Upper lobe of right lung (tissue), 1 donor: ENCODE results near the gene MAOA. TPM values are rescaled to one million over a fixed set of nuclear protein-coding genes. Genes with fewer than 3 reads are reported as not detected.

ENCODE experiments used
- ATAC-seq: fragments of 200-7000 bp; cut with Tn5 transposase; one replicate; pipeline ENCODE4 v1.9.1; 2020; ENCODE audit warnings: mild to moderate bottlenecking, moderate library complexity
- DNase-seq: peaks from one replicate; pipeline ENCODE4 v3.0.0-alpha.2; 2020
- H3K27ac ChIP-seq: fragments of 200-600 bp; one replicate; pipeline ENCODE4 v1.8.0; 2022
- H3K27me3 ChIP-seq: fragments of 200-600 bp; one replicate; pipeline ENCODE4 v1.8.0; 2022; ENCODE audit warnings: mild to moderate bottlenecking
- H3K36me3 ChIP-seq: fragments of 200-600 bp; one replicate; pipeline ENCODE4 v1.8.0; 2022
- H3K4me1 ChIP-seq: fragments of 200-600 bp; one replicate; pipeline ENCODE4 v1.8.0; 2022
- H3K4me3 ChIP-seq: fragments of 200-600 bp; one replicate; pipeline ENCODE4 v1.8.0; 2022; ENCODE audit warnings: mild to moderate bottlenecking
- H3K9me3 ChIP-seq: fragments of 200-600 bp; one replicate; pipeline ENCODE4 v1.8.0; 2022
- CTCF ChIP-seq: fragments of 200-600 bp; IDR thresholded peaks from one replicate; pipeline ENCODE4 v1.8.0; 2022; ENCODE audit warnings: antibody characterized with exemption
- intact Hi-C: fragments of 100-400 bp; cut with DNase I; formaldehyde crosslinking; loops from one replicate; pipeline ENCODE4 v1.11.0; 2022
- total RNA-seq: library from RNA; stranded (reverse); fragmentation: NEBNext Ultra II Directional; extraction: Animal tissue kit (Norgen Biotek cat#: 25700); gene quantifications from one replicate; pipeline ENCODE4 v1.2.1, GENCODE V29; 2021
- donor health status: DM: no; HTN: yes; CAD: no; lungs with severe emphysema.

The MAOA gene
- total RNA-seq, 1 donor from 2014 or later: 176 TPM

- no peak for TF ChIP-seq CTCF
- ATAC-seq (no peak), DNase-seq (no peak)
- intact Hi-C loops: no loop called here
- H3K9me3 ChIP-seq: no peaks in the 10 kb centered on the region
- H3K4me1 ChIP-seq: no peaks in the 10 kb centered on the region
- H3K4me3 ChIP-seq: no peak overlapping the region
- no peaks in the 10 kb centered on the region for H3K27me3 ChIP-seq
- H3K27ac ChIP-seq: no peak overlapping the region
- no peaks in the 10 kb centered on the region for H3K36me3 ChIP-seq
Observed at GRCh38 chrX:43785930-43786591, 130.0 kb downstream of the MAOA start.

Other genes starting within 250 kb of the MAOA start
- gene MAOB, start 226.2 kb downstream of the MAOA start, total RNA-seq: 38.9 TPM